Measurements from ENCODE around the gene JMJD1C.
A peak's percentile ranks its signal among the peaks of the same experiment; 100 is the strongest.
"Not testable (repeated sequence)": the region's sequence is repeated elsewhere in the genome, so short reads cannot be mapped to it uniquely, and the experiment has no call there.

Gene JMJD1C

DNA sequence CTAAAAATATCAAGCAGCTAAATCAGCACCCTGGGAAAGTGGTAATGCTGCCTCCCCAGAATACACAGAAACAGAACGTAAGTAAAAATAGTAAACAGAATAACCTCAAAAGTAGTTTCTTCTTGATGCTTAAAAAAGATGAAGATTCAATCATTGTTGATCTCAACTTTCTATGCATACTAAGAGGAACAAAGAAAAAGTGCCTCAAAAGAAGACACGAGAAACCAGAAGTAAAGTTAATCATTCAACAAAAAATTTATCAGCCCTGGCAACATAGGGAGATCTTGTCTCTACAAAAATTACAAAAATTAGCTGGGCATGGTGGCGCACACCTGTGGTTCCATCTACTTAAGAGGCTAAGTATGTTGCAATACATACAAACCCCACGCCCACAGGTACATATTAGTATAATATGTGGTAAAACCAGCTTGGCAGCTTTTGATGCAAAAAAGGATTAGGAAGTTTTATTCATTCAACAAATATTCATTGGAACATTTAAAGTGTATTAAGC, 179.0 kb downstream of the JMJD1C start:
- Histone ChIP-seq H3K4me1 (ENCODE audit: control insufficient read depth, insufficient read depth, low read length) (peaks cover 11% of the 10 kb centered on the region), H3K27me3 (ENCODE audit: control insufficient read depth, insufficient read depth, low read length) (no peaks in the 10 kb centered on the region), H3K4me3 (ENCODE audit: low read depth, low read length) (no peak overlapping the region), H3K36me3 (ENCODE audit: control insufficient read depth, insufficient read depth, low read length) (no peaks in the 10 kb centered on the region), H3K27ac (ENCODE audit: low read depth, low read length) (no peak overlapping the region), H3K9me3 (ENCODE audit: control insufficient read depth, insufficient read depth, low read depth, low read length) (no peaks in the 10 kb centered on the region), H3K9ac (ENCODE audit: low read length) (no peak overlapping the region)

DNA sequence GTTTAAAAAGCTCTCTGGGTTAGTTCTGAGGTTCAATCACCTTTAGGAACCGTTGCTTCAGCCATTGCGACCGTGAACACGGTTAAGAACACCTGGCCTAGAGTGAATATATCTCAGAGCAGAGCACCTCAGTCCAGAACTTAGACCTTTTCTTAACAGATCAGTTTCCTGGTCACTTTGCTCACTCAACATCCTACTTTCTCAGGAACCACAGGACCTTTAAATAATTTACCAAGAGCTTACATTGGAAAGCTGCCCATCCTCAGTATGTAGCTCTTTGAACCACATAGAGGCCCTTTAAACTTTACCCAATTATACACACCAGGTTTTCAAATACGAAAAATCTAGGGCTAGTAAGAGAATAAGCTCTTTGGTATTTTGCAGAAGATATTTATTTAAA, 179.4 kb downstream of the JMJD1C start:
- no peak overlapping the region for H3K27ac ChIP-seq (ENCODE audit: low read depth, low read length)
- H3K9ac ChIP-seq (ENCODE audit: low read length), result no peak overlapping the region
- peaks cover 11% of the 10 kb centered on the region for H3K4me1 ChIP-seq (ENCODE audit: control insufficient read depth, insufficient read depth, low read length)
- no peaks in the 10 kb centered on the region for H3K36me3 ChIP-seq (ENCODE audit: control insufficient read depth, insufficient read depth, low read length)
- no peaks in the 10 kb centered on the region for H3K9me3 ChIP-seq (ENCODE audit: control insufficient read depth, insufficient read depth, low read depth, low read length)
- no peaks in the 10 kb centered on the region for H3K27me3 ChIP-seq (ENCODE audit: control insufficient read depth, insufficient read depth, low read length)
- no peak overlapping the region for H3K4me3 ChIP-seq (ENCODE audit: low read depth, low read length)

DNA sequence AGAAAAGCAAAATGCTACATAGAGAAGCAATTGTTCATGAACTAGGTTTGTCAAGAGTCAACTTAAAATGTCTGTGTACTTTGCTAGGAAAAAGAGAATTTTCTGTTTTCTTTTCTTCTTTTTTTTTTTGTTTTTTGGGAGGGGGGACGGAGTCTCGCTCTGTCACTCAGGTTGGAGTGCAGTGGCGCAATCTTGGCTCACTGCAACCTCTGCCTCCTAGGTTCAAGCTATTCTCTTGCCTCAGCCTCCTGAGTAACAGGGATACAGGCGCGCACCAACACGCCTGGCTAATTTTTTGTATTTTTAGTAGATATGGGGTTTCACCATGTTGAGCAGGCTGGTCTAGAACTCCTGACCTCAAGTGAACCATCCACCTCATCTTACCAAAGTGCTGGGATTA, 181.9 kb downstream of the JMJD1C start:
- H3K36me3 ChIP-seq (ENCODE audit: control insufficient read depth, insufficient read depth, low read length); H3K9me3 ChIP-seq (ENCODE audit: control insufficient read depth, insufficient read depth, low read depth, low read length); H3K27me3 ChIP-seq (ENCODE audit: control insufficient read depth, insufficient read depth, low read length); H3K9ac ChIP-seq (ENCODE audit: low read length); H3K4me3 ChIP-seq (ENCODE audit: low read depth, low read length); H3K27ac ChIP-seq (ENCODE audit: low read depth, low read length): not testable (repeated sequence)
- H3K4me1 ChIP-seq (ENCODE audit: control insufficient read depth, insufficient read depth, low read length), result peaks cover 11% of the 10 kb centered on the region

DNA sequence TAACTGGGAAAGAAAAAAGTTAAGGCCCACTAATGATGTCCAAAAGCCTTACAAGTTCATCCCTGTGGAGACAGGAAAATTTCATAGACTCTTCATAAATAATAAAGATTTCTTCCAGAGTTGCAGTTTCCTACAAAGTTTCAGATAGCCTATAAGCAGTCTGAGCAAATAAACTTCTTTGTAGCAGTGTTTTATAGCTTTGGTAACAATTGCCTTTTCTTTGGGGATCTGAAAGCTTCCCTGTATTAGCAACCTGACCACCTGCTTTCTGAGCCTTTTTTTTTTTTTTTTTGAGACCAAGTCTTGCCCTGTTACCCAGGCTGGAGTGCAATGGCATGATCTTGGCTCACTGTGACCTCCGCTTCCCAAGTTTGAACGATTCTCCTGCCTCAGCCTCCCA, 182.7 kb downstream of the JMJD1C start:
- no peaks in the 10 kb centered on the region for H3K36me3 ChIP-seq (ENCODE audit: control insufficient read depth, insufficient read depth, low read length)
- H3K4me3 ChIP-seq (ENCODE audit: low read depth, low read length), result no peak overlapping the region
- H3K4me1 ChIP-seq (ENCODE audit: control insufficient read depth, insufficient read depth, low read length), result peaks cover 11% of the 10 kb centered on the region
- no peak overlapping the region for H3K27ac ChIP-seq (ENCODE audit: low read depth, low read length)
- no peak overlapping the region for H3K9ac ChIP-seq (ENCODE audit: low read length)
- H3K9me3 ChIP-seq (ENCODE audit: control insufficient read depth, insufficient read depth, low read depth, low read length), result no peaks in the 10 kb centered on the region
- no peaks in the 10 kb centered on the region for H3K27me3 ChIP-seq (ENCODE audit: control insufficient read depth, insufficient read depth, low read length)

DNA sequence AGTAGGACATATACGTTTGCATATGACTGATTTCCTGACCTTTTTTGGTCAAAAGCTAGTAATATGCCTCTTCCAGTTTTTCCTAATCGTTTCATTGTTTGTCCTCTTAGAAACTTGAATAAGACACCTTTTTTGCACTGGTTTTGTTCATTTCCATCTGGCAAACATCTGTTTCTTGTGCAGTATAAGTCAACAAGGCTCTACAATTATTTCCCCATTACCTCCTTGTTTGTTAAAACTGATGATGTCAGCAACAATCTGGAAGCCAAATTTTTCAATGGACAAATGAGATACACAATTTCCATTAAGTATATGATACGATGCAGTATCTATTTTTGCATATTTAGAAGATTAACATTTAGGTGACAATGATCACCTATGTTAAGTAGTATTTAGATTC, 183.8 kb downstream of the JMJD1C start:
- H3K27me3 ChIP-seq (ENCODE audit: control insufficient read depth, insufficient read depth, low read length), result no peaks in the 10 kb centered on the region
- H3K4me3 ChIP-seq (ENCODE audit: low read depth, low read length), result no peak overlapping the region
- no peak overlapping the region for H3K9ac ChIP-seq (ENCODE audit: low read length)
- H3K9me3 ChIP-seq (ENCODE audit: control insufficient read depth, insufficient read depth, low read depth, low read length), result no peaks in the 10 kb centered on the region
- H3K27ac ChIP-seq (ENCODE audit: low read depth, low read length), result no peak overlapping the region
- peaks cover 11% of the 10 kb centered on the region for H3K4me1 ChIP-seq (ENCODE audit: control insufficient read depth, insufficient read depth, low read length)
- no peaks in the 10 kb centered on the region for H3K36me3 ChIP-seq (ENCODE audit: control insufficient read depth, insufficient read depth, low read length)

DNA sequence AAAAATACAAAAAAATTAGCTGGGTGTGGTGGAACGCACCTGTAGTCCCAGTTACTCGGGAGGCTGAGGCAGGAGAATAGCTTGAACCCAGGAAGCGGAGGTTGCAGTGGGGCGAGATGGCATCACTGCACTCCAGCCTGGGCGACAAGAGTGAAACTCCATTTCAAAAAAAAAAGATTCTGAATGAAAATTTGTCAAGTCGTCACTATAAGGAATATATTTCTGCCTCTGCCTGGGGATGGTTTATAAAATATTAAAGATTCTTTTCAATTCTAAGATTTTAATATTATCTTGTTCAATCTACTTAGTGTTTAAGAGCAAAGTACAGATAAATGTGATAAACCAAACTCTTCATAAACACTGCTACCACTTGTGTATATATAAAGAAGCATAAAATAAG, 185.4 kb downstream of the JMJD1C start:
- H3K4me1 ChIP-seq (ENCODE audit: control insufficient read depth, insufficient read depth, low read length), result peaks cover 11% of the 10 kb centered on the region
- H3K27ac ChIP-seq (ENCODE audit: low read depth, low read length), result no peak overlapping the region
- H3K27me3 ChIP-seq (ENCODE audit: control insufficient read depth, insufficient read depth, low read length), result no peaks in the 10 kb centered on the region
- no peak overlapping the region for H3K4me3 ChIP-seq (ENCODE audit: low read depth, low read length)
- H3K9ac ChIP-seq (ENCODE audit: low read length), result no peak overlapping the region
- H3K36me3 ChIP-seq (ENCODE audit: control insufficient read depth, insufficient read depth, low read length), result no peaks in the 10 kb centered on the region
- H3K9me3 ChIP-seq (ENCODE audit: control insufficient read depth, insufficient read depth, low read depth, low read length), result no peaks in the 10 kb centered on the region

DNA sequence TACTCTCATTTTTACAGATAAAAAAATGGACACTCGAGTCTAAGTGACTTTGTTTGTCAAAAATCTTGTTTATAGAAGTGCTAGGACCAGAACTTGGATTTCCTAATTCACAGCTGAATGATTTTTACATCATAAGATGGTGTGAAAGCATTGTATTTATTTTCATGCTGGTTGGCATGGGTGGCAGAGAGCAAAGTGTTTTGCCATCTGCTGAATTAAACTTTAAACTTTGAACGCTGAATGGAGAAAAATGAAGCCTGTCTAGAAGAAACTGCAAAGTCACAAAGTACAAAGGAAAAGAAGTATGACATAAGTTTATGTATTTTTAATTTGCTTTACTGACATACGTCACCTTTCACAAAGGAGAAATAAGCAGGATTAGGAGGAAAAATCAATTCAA, 190.7 kb downstream of the JMJD1C start:
- H3K4me3 ChIP-seq (ENCODE audit: low read depth, low read length), result no peak overlapping the region
- H3K27me3 ChIP-seq (ENCODE audit: control insufficient read depth, insufficient read depth, low read length), result no peaks in the 10 kb centered on the region
- H3K36me3 ChIP-seq (ENCODE audit: control insufficient read depth, insufficient read depth, low read length), result no peaks in the 10 kb centered on the region
- no peak overlapping the region for H3K27ac ChIP-seq (ENCODE audit: low read depth, low read length)
- no peaks in the 10 kb centered on the region for H3K4me1 ChIP-seq (ENCODE audit: control insufficient read depth, insufficient read depth, low read length)
- no peak overlapping the region for H3K9ac ChIP-seq (ENCODE audit: low read length)
- H3K9me3 ChIP-seq (ENCODE audit: control insufficient read depth, insufficient read depth, low read depth, low read length), result no peaks in the 10 kb centered on the region

DNA sequence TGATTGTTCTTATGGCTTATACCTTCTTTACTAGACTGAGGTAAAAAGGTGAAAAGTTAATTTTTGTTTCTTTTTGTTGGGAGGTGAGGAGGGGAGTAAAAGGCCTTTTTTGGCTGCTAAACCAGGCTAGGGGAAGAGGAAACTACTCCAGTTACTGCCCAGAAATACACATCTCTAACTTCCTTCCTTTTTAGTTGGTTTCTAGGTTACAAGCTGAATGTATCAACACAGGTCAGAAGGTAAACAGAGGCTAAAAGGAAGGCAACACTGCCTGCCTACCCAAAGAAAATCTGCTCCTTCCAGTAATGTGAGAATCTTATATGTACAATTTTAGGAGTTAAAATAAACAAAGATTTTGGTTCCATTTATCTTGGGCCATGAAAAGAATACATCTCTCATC, 192.2 kb downstream of the JMJD1C start:
- Histone ChIP-seq H3K9me3 (ENCODE audit: control insufficient read depth, insufficient read depth, low read depth, low read length) (no peaks in the 10 kb centered on the region), H3K27ac (ENCODE audit: low read depth, low read length) (no peak overlapping the region), H3K4me1 (ENCODE audit: control insufficient read depth, insufficient read depth, low read length) (no peaks in the 10 kb centered on the region), H3K9ac (ENCODE audit: low read length) (no peak overlapping the region), H3K36me3 (ENCODE audit: control insufficient read depth, insufficient read depth, low read length) (no peaks in the 10 kb centered on the region), H3K4me3 (ENCODE audit: low read depth, low read length) (no peak overlapping the region), H3K27me3 (ENCODE audit: control insufficient read depth, insufficient read depth, low read length) (no peaks in the 10 kb centered on the region)

DNA sequence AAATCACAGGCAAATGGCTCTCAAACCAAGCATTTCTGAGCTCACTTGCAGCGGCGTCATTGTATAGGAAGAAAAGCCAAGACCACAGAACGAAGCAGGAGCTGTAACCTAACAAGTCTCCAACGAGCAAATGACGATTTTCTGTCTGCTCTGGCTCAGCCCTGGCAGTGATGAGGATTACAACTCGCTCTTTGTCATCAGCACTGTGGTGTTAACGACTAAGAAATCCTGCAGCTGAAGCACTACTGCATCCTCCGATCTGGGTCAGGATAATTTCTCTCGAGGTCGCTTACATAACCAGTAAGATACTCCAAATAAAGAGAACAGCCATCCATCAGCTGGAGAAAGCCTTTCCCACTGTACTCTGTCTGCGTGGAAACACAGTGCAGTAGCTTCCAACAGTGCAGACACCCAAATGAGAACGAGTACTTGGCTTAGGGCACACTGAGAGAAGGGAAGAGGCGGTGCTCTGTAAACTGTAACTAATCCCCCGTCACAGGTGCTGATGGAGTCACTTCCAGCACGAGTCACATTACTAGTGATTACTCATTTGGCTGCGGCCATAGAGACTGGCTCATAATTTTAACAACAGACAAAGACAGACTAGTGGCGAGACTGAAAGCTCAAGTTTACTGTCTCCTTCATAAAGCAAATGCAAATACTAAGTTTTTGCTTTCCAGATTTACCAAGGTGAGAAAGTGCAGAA, 196.8 kb downstream of the JMJD1C start:
- H3K36me3 ChIP-seq (ENCODE audit: control insufficient read depth, insufficient read depth, low read length), result no peaks in the 10 kb centered on the region
- no peaks in the 10 kb centered on the region for H3K27me3 ChIP-seq (ENCODE audit: control insufficient read depth, insufficient read depth, low read length)
- H3K9me3 ChIP-seq (ENCODE audit: control insufficient read depth, insufficient read depth, low read depth, low read length), result no peaks in the 10 kb centered on the region
- peak overlapping the region; percentile 70 for H3K4me3 ChIP-seq (ENCODE audit: low read depth, low read length)
- H3K27ac ChIP-seq (ENCODE audit: low read depth, low read length), result peak overlapping the region; percentile 98
- H3K9ac ChIP-seq (ENCODE audit: low read length), result peak overlapping the region; percentile 86
- H3K4me1 ChIP-seq (ENCODE audit: control insufficient read depth, insufficient read depth, low read length), result no peaks in the 10 kb centered on the region; the same call in 1 of the 2 replicates

DNA sequence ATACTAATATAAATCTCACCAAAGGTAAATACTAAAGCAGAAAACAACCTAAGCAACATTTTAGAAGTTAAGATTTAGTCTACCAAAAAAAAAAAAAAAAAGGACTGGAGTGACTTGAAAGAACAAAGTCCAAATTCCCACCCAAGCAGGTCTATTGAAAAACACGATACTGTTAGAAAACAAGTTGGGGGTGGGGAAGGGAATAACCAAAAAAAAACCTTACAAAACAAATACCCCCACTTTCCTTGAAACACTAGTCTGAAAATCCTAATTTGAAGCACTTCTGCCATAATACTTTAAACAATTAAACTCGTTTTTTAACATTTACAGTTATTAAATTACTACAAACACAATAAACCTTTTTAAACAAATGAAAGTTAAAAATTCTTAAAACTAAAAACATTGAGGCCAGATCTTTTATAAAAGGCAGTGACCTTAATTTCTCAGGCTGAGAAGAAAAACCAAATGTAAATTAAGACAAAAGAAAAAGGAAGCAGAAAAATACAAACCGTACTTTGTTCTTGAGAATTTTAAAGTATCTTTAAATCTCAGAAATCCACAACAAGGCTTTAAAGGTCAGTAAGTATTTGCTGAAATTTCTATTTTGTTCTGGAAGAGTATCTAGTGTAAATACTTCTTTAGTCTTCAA, 197.5 kb downstream of the JMJD1C start:
- Histone ChIP-seq H3K4me3 (ENCODE audit: low read depth, low read length) (peak overlapping the region; percentile 70), H3K9me3 (ENCODE audit: control insufficient read depth, insufficient read depth, low read depth, low read length) (no peaks in the 10 kb centered on the region)

DNA sequence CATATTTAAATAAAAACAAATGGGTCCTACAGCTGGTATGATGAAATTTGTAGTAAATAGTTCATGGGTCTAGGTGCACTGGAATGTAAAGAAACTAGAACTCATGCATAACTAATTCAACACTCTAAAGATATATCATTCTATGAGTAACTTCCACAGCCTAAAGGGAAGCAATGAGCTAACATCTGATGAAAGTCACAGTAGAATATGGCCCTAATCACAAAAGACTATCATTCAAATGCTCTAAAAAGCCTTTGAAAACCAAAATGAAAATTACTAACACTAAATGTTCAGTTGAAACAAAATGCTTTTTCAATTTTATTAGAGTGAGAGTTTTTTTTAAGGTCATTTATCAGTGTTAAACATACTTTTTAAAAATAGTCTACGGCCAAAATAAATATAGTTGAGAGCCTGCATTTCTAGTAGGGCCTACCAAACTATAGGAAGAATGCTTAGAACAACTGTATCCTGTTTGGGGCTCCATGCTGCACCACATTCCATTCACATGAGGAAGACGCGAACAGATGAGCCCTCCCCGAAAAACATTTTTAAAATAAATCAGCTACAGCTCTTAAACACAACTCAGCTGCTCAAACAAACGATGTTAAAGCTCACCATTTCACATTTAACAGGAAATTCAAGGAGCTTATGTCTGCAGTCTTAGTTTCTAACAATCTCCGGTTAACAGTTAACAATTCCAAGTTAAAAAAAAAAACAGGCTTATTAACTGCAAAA, 198.2 kb downstream of the JMJD1C start:
- Histone ChIP-seq H3K27ac (ENCODE audit: low read depth, low read length) (peak overlapping the region; percentile 98), H3K4me1 (ENCODE audit: control insufficient read depth, insufficient read depth, low read length) (no peaks in the 10 kb centered on the region; the same call in 1 of the 2 replicates), H3K9me3 (ENCODE audit: control insufficient read depth, insufficient read depth, low read depth, low read length) (no peaks in the 10 kb centered on the region), H3K9ac (ENCODE audit: low read length) (peak overlapping the region; percentile 86), H3K4me3 (ENCODE audit: low read depth, low read length) (peak overlapping the region; percentile 70), H3K36me3 (ENCODE audit: control insufficient read depth, insufficient read depth, low read length) (0 out of 2 replicates have a peak, but pooled peaks cover under 1% of the 10 kb centered on the region), H3K27me3 (ENCODE audit: control insufficient read depth, insufficient read depth, low read length) (no peaks in the 10 kb centered on the region)

More for the DNA sequence above, 197.5 kb downstream of the JMJD1C start:
- H3K36me3 ChIP-seq (ENCODE audit: control insufficient read depth, insufficient read depth, low read length), result no peaks in the 10 kb centered on the region
- no peaks in the 10 kb centered on the region for H3K27me3 ChIP-seq (ENCODE audit: control insufficient read depth, insufficient read depth, low read length)
- peak overlapping the region; percentile 98 for H3K27ac ChIP-seq (ENCODE audit: low read depth, low read length)
- peak overlapping the region; percentile 86 for H3K9ac ChIP-seq (ENCODE audit: low read length)
- H3K4me1 ChIP-seq (ENCODE audit: control insufficient read depth, insufficient read depth, low read length), result no peaks in the 10 kb centered on the region; the same call in 1 of the 2 replicates
